NB4 (cell line): Measurements from ENCODE around the gene KAT2A.
A peak's percentile ranks its signal among the peaks of the same experiment; 100 is the strongest.

Experiments used
- DNase-seq: peaks from one replicate; pipeline ENCODE4 v3.0.0; 2010; ENCODE audit warnings: low read depth
- H3K4me3 ChIP-seq: one replicate; pipeline ENCODE4 v1.5.1; 2011; ENCODE audit warnings: mild to moderate bottlenecking, low read depth, low read length, moderate library complexity
- CTCF ChIP-seq: IDR thresholded peaks from one replicate; pipeline ENCODE4 v1.5.1; 2012; ENCODE audit warnings: low read depth, low read length
- MAX ChIP-seq: IDR thresholded peaks from 2 replicates; pipeline ENCODE4 v1.6.1; 2011; ENCODE audit warnings: low read depth, low read length
- MYC ChIP-seq: IDR thresholded peaks from 2 replicates; pipeline ENCODE4 v1.6.1; 2011; ENCODE audit warnings: low read depth, low read length
- POLR2A ChIP-seq: IDR thresholded peaks from 2 replicates; pipeline ENCODE4 v1.6.1; 2011; ENCODE audit warnings: mild to moderate bottlenecking; ENCODE audit not compliant: insufficient read length; ENCODE audit errors: extremely low read depth

The KAT2A gene

GRCh38 chr17:42135664-42136653 is 14.8 kb upstream of the KAT2A start:
- DNase-seq = peak; percentile 50
- TF ChIP-seq CTCF (no peak), POLR2A (no peak), MAX (no peak), MYC (no peak)
- no peak overlapping the region for H3K4me3 ChIP-seq

GRCh38 chr17:42135151-42135550 is 14.0 kb upstream of the KAT2A start:
- no peak for DNase-seq
- H3K4me3 ChIP-seq = no peak overlapping the region
- TF ChIP-seq MYC = no peak
- no peak for TF ChIP-seq POLR2A
- TF ChIP-seq CTCF = no peak

GRCh38 chr17:42133461-42134041 is 12.4 kb upstream of the KAT2A start:
- H3K4me3 ChIP-seq = no peak overlapping the region
- no peak for DNase-seq
- TF ChIP-seq MAX (no peak), CTCF (no peak), POLR2A (no peak), MYC (no peak)

- DNase-seq = peak; percentile 67
- TF ChIP-seq MAX = 0 out of 2 replicates have a peak, but pooled peaks have one; percentile 28
- TF ChIP-seq MYC = no peak
- no peak overlapping the region for H3K4me3 ChIP-seq
Observed at GRCh38 chr17:42132941-42133340, 11.8 kb upstream of the KAT2A start.

GRCh38 chr17:42131981-42132432 is 10.8 kb upstream of the KAT2A start:
- DNase-seq = no peak
- TF ChIP-seq MAX = no peak
- TF ChIP-seq MYC = no peak
- TF ChIP-seq POLR2A = no peak
- TF ChIP-seq CTCF = no peak
- no peak overlapping the region for H3K4me3 ChIP-seq

GRCh38 chr17:42131232-42131631 is 10.1 kb upstream of the KAT2A start:
- DNase-seq = no peak
- TF ChIP-seq MAX (no peak), CTCF (no peak), POLR2A (no peak), MYC (no peak)
- no peak overlapping the region for H3K4me3 ChIP-seq
